Stimulated activated CD4-positive, alpha-beta T cell treated with anti-CD3 and anti-CD28 coated beads, Interleukin-15, amount 100 ng/mL, for 24 hours (primary cell): ENCODE measurements around the gene RNH1.

Experiments
- DNase-seq: peaks from one replicate; pipeline ENCODE4 v3.0.0-alpha.2; 2020

The RNH1 gene

DNA sequence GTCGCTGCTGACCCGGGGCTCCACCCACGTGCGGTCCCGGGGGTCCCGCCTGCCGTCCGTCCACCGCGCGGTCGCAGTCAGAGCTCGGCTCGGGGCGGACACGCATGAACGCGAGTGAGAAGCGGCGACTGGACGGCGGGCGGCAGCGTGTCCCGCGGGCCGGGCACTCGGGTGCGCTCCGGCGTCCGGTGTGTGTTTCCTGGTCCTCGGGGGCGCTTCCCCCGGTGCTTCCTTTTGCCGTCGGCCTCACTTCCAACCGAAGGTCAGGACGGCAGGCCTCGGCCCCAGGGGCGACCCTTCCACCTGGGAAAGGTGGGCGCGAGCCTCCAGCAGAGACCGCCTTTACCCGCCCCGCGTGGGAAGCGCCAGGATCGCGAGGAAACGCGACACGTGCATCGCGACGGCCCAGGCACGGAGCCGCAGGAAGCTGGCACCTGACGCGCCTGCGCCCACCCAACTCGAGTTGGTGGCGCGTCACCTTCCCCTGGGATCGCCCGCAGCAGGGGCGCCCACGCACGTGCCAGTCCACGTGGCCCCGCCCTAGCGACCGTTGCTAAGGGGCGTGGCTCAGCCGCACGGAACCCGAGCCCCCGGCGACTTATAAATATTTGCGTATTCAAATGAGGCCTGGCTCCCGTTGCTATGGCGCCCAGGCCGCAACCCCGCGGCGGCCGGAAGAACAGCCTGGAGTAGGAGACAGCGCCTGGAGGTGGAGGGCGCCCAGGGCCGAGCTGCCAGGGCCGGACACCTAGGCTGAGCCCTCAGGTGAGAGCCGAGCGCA is 30.0 kb upstream of the RNH1 start, which contains the start of gene LRRC56:
TSS of gene LRRC56 (plus strand) at position 687 of the 781 bp plus-strand sequence. CDS start 3,158 bp downstream, outside the sequence.
- DNase-seq = peak; percentile 93

GRCh38 chr11:535519-536454 is 28.7 kb upstream of the RNH1 start, which contains the start of gene HRAS:
Gene HRAS (minus strand): TSS chr11:535576.
- peak; percentile 97 for DNase-seq

DNA sequence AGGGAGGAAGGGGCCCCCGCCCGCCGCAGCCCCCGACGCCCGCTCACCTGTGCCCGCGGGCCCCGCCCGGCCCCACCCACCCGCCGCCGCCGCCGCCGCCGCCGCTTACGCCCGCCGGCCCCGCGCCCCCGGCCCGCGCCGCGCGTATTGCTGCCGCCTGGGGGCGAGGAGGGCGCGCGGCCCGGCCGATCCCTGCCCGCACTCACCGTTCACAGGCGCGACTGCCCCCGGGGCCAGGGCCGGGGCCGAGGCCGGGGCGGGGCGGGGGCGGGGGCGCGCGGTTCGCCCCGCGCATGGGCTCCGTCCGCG is 28.1 kb upstream of the RNH1 start:
- no peak for DNase-seq

DNA sequence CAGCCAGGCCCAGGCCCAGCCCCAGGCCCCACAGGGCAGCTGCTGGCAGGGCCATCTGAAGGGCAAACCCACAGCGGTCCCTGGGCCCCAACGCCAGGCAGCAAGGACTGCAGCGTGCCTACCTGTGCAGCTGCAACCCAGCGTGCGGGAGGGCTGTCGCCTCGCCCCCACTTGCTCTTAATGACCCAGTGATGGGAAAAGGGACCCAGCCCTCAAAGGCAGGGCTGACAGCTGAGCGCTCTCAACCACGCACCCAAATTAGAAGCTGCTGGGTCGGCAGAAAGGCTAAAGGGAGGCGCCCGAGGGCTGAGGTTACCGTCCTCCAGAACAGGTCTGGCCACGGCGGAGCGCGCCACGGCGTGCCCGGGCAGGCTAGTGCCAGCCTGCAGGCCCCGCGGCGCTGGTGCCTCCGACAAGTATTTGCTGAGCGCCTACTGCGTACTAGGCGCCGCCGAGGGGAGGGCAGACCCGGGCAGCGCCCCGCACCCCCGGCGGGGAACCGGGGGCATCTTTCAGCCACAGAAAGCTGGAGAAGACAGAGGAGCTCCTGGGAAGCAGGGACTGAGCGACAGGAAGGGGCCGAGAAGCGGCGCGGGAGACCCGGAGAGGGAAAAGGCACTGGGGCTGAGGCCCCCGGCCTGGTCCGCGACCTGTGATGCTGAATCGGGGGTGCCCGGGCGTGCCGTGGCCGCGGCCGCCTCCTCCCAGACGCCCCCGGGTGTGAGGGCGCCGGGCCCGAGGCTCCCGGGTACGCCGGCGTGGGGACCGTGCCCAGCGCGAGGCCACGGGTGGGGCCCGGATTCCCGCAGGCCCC is 27.6 kb upstream of the RNH1 start:
- DNase-seq = peak; percentile 55

GRCh38 chr11:533586-534395 is 26.7 kb upstream of the RNH1 start:
- DNase-seq = no peak

- DNase-seq = no peak
Observed at GRCh38 chr11:532986-533585, 26.0 kb upstream of the RNH1 start.

DNA sequence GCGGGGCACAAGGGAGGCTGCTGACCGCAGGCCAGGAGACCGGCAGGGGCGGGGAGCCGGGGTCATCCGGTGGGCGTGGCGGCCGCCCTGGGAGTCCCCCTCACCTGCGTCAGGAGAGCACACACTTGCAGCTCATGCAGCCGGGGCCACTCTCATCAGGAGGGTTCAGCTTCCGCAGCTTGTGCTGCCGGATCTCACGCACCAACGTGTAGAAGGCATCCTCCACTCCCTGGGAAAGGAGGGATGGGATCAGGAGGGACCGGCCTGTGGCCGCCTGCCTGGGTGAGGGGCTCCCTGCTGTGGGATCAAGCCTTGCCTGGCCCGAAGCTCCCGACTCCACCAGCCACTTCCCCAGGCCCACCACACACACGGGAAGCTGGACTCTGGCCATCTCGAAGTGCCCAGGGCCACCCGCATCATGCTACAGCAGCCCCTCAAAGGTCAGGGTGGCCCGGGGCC is 25.5 kb upstream of the RNH1 start:
- DNase-seq = no peak

DNA sequence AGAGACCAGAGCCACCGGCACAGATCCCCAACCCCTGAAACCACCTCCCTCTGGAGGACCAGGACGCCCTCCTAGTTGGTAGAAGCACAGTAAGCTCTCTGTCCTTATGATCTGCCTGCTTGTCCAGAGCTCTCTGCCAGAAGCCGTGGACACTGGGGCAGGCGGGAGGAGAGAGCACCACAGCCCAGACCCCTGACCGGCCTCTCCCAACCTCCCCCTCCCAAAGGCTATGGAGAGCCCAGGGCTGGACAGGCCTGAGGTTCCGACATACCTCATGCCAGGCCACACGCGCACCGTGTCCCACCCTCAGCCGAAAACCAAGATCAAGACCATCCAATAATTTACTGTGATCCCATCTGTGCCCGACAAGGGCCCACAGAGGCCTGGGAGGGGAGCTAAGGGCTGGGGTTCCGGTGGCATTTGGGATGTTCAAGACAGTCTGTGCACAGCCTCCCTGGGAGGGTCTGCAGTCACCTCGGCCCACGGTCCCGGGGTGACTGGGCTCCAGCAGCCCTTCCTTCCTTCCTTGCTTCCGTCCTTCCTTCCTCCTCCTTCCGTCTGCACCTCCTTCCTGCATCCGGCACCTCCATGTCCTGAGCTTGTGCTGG is 25.0 kb upstream of the RNH1 start:
- DNase-seq = no peak

GRCh38 chr11:530960-531831 is 24.2 kb upstream of the RNH1 start:
- no peak for DNase-seq

DNA sequence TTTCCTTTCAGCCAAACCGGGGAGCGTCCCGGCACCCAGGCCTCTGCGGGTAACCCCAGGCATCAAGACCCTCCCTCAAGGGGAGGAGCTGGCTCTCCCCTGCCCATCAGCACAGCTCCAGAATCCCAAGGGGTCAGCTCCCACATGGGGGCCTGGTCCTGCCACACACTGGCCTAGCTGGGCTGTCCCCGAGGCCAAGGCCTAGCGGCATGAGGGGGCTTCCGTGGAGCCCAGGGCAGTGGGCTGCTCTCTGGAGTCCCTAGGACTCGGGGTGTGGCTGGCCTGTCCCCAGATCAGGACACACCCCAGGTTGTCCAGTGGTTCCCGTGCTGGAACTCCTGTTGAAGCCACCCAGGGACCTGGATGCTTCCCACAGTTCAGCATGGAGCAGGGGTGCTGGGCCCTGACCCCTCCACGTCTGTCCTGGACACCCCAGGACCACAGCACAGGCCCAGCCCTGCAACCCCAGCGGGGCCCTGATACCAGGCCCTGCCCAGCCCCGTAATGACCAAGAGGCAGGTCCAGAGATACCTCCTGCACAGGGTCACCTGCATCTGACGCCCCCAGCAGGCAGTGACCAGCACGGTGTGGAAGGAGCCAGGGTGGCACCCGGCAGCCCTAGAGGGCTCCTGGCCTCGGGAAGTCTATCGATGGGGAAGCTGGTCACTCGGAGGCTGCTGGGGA is 22.8 kb upstream of the RNH1 start:
- no peak for DNase-seq

DNA sequence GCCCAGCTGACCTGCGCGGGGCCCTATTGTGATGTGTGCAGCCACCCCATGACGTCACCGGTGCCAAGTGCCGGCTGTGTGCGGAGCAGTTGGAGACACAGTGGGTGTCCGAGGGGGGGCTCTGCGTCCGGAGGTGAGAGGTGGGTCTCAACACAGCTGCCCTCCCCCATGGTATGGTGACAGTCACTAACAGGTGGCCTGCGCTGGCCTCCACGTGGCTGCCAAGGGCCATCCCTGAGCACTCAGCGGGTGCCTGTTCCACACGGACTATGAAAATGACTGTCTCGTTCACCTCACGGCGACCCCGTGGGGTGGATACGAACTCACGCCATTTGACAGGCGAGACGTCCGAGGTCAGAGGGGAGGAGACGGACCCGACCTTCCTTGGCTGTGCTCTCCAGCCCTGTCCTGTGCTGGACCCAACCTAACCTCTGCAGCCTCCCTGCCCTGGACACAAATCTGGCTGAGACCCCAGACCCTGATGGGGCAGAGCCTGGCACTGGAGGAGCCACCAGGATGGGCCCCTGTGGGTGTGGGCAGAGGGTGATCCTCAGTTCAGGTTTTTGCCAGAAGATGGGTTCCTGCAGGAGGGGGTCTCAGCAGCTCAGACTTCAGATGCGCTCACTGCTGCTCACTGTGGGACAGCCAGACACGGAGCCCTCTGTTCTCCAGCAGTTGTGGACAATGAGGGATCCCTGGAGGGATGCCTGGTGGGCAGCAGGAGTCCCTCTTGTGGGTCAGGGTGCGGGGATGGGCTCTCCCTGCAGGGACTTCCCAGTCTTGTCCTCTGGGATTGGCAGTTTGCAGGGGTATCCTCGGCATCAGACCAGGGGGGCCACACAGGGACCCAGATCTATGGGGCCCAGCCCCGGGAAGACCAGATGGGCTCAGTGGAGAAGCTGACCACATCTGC is 22.0 kb upstream of the RNH1 start:
- no peak for DNase-seq

GRCh38 chr11:528166-528814 is 21.2 kb upstream of the RNH1 start:
- no peak for DNase-seq

DNA sequence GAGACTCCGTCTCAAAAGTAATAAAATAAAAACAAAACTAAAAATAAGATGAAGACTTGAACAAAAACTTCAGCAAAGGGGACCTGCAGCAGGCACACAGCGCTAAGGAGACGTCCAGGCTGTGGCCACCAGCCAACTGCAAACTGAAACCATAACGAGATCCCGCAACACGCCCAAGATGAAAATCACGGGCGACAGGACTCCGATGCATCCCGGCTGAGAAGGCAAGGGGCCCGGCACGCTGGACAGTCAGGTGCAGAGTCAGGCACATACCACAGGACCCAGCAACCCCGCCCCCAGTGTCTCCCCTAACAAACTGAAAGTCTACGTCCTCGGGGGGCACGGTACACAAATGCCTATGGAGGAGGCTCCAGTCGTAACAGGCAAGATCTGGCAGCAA is 19.1 kb upstream of the RNH1 start:
- no peak for DNase-seq

- no peak for DNase-seq
Observed at GRCh38 chr11:521177-521688, 14.2 kb upstream of the RNH1 start.

- DNase-seq = peak; percentile 29
Observed at GRCh38 chr11:520428-521176, 13.6 kb upstream of the RNH1 start.

- peak; percentile 87 for DNase-seq
Observed at GRCh38 chr11:518463-519202, 11.6 kb upstream of the RNH1 start.
